NCI-H526 (cell line): Measurements from ENCODE around the gene AFTPH.

Source experiments
- DNase-seq, 2 experiments: peaks; one replicate each; lab custom pipeline; 2025; lab: John Stamatoyannopoulos, UW

AFTPH gene, protein sequence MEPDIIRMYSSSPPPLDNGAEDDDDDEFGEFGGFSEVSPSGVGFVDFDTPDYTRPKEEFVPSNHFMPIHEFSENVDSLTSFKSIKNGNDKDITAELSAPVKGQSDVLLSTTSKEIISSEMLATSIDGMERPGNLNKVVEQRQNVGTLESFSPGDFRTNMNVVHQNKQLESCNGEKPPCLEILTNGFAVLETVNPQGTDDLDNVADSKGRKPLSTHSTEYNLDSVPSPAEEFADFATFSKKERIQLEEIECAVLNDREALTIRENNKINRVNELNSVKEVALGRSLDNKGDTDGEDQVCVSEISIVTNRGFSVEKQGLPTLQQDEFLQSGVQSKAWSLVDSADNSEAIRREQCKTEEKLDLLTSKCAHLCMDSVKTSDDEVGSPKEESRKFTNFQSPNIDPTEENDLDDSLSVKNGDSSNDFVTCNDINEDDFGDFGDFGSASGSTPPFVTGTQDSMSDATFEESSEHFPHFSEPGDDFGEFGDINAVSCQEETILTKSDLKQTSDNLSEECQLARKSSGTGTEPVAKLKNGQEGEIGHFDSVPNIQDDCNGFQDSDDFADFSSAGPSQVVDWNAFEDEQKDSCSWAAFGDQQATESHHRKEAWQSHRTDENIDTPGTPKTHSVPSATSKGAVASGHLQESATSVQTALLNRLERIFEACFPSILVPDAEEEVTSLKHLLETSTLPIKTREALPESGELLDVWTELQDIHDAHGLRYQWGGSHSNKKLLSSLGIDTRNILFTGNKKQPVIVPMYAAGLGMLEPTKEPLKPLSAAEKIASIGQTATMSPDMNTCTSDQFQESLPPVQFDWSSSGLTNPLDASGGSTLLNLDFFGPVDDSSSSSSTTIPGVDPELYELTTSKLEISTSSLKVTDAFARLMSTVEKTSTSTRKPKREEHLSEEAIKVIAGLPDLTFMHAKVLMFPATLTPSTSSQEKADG

DNA sequence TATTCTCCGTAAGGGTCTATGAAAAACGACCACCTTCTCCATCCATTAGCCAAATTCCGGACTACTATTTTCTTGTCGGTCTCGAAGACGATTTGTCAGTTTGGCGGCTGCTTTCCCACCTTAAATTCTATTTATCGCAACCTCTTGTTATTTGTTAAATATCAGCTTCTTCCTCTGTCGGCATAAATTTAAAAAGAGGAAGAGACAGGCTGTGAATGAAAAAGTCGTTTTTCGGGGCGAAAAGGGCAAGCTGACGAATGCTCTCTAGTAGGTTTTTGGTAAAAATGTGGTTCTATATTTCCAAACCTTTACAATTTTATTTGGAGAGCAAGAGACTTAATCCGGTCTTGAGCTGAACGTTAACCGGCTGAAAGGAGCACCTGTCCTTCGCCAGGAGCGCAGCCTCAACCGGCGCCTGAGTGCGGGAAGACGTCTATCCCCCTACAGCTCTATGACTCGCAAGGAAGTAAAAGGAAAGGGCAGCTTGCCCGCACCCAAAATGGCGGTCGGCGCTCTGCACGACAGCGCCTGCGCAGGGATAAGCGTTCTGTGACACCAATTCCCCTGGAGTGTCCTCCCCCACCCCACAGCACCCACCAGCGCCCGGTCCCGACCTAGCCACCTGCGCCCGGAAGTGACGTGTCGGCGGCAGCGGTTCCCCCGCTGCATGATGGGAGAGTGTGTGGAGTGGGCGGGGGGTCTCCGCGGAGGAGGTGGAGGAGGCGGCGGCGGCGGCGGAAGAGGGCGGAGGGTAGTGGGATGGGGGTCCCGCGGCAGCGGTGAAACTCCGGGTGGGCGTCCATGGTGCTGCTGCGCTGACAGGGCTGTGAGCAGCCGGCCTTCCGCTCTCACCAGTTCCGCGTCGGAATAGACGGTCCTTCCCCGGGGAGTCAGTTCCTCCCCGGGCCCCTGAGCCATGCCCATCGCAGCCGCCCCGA lies at the start of gene AFTPH:
Gene AFTPH, plus strand, starts transcription at position 663 of the 938 bp plus-strand sequence. CDS start 27,147 bp downstream, outside the sequence.
- peak; percentile 98 to 99 for DNase-seq

DNA sequence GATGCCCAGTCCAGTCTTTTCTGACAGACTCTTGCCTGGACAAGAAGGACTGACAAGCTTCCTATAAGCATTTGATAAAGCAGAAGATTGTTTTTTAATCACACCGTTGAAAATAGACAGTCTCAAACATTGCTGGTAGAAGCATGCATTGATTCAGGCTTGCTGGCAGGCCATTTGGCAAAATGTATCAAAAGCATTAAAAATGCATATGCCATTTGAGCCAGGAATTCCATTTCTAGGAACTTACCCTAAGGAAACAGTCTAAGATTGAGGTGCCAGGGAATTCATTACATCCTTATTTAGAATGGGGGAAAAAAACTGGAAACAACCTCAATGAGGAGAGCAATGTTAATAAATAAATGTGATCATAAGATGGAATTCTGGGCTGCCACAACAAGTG lies 49.5 kb upstream of the AFTPH start:
- DNase-seq: no peak

DNA sequence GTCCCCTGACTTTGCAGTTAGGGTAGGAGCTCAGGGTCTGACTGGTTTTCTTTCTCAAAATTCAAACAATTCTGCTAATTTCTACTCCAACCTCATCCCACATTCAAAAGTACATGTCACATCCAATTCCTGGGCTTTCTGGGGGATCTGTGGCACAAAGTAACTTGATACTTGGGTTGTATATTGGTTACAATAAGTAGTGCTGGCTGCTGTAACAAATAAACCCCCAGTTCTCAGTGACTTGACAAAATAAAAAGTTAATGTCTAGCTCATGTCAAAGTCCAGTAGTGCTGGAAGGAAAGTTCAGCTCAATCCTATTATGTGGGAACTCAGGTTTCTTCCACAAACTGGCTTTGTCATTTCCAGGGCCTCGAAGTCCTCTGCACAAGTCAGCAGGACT lies 47.1 kb upstream of the AFTPH start:
- DNase-seq: no peak

DNA sequence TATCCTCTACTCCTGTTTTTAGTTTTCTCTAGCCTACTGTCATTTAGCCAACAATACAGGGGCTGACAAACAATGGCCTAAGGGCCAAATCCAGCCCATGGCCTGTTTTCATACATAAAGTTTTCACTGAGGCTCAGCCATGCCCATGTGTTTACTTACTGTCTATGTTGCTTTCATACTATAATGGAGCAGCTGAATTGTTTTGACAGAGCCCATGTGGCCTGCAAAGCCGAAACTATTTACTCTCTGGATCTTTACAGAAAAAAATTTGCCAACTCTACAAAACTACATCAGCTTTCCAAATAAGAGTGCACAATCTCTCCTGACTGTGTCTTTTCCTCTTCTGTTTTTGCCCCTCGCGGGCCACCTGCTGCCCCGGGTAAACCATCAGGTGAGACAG lies 46.1 kb upstream of the AFTPH start:
- no peak for DNase-seq

DNA sequence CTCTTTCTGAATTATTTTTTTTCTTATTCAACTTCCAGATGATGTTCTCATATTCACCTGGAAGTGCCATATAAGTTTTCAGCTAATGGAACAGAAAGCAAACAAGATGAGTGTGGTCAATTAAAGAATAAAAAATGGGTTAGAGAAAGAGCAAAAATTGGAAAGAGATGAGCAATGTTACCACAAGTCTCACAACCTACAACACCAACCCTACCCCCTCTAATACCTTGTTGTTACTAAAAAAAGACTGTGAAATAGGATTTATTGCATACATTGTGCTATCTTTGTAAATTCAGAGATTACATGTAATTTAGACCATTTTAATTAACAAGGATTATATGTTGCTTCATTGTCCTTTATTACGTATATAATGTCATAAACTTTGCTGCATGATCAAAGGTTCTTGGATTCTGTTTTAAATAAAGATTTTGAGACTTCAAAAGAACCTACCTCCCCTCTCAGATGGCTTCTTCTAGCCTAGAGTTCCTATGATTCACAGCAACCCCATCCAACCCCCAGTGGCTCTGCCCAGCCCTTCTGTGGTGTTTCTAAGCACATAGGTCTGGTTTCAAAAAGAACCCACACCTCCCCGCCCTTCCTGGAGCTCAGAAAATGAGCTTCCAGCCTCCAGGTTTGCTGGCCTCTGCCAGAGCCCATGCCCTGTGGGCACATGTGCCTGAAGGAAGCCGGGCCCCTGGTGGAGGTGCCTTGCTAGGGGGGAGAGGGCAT lies 45.5 kb upstream of the AFTPH start:
- no peak for DNase-seq

DNA sequence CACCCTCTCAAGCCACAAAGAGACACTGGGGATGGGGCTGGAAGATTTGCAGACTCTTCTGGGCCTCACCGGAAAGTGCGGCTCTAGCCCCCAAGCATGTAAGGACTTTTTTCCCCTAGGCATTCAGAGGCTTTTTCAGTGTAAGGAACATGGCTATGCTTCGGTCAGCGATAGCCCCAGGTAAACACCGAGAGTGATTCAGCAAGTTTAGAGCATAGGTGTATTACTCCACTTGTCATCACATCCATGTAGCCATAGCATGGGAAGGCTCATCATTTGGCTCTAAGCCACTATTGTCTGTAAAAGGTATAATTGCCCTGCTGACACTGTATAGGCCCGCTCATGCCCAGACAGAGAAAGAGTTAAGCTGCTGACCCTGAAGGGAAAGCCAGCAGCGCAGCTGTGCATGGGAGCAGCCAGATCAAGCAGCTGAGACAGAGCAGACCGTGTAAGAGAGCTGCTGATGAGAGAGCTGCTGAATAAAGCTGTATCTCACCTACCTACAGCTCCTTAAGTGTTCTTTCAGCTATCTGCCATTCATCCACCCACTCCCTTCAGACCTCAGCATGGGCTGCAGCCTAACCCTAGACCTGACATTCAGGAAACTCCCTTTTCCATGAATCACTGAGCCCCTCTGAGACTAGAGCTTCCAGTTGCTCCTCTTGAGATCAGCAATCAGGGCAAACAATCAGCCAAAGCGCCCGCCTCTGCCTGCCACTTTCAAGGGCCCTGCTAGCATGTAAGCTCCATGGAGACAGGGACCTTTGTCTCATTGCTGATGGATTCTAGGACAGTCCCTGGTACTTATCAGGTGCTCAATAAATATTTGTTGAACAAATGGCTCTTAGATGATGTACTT lies 44.6 kb upstream of the AFTPH start:
- no peak for DNase-seq

DNA sequence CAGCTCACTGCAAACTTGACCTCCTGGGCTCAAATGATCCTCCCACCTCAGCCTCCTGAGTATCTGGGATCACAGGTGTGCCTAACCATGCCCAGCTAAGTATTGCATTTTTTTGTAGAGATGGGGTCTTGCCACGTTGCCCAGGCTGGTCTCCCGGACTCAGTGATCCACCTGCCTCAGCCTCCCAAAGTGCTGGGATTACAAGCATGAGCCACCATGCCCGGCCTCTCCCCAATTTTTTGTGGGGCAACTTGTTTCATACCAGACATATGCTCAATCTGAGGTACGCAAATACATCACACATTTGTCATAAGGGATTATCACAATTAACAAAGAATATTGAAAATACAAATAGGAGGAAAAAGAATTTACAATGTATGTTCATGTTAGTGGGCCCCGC lies 42.5 kb upstream of the AFTPH start:
- no peak for DNase-seq

DNA sequence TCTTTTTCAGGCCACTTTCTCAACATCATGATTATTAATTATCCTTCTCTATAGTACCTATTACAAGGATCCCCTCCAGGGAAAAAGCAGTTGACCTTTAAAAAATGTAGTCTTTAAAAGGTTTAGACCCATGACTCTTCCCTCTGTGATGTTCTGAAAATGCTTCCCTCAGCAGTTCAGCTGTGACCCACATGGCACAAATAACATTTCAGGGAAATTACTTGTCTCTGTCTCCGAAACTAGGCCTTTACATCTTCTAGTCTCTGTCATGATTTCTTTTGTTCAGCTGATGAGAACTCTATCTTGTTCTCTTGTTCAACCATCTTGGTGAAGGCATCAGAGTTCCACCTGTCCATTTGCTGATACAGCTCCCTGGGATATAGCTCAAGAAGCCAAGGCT lies 41.9 kb upstream of the AFTPH start:
- no peak for DNase-seq

DNA sequence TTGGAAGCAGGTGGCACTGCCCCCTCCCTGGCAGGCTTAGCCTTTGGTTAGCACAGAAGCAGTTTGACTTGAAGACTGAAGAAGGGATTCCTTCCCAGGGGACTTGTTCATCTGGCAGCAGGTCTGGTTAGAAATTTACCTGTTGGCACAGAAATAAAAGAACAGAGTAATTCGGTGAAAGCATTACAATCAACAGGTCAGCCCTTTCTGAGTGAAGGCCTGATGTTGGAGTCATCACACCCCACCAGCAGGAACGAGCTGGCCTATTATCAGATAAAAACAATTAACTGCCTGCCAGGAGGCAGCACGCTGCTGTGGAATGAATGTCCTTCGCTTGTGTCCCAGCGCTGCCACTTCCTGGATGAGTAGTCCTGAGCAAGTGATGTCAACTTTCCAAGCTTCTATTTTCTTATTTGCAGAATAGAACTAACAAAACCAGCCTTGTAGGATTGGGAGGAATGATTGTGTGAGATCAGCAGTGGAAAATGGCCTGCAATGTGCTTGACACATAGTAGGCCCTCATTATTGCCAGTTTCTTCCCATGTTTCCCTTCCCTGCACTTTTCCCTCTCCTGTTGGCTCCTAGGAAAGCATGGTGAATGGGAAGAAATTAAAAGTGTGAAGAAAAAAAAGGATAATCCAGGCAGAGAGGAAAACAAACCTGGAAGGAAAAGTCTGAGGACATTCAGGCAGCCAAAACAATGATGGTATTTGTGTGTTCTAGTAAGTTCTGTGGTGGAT lies 41.2 kb upstream of the AFTPH start:
- DNase-seq: no peak

DNA sequence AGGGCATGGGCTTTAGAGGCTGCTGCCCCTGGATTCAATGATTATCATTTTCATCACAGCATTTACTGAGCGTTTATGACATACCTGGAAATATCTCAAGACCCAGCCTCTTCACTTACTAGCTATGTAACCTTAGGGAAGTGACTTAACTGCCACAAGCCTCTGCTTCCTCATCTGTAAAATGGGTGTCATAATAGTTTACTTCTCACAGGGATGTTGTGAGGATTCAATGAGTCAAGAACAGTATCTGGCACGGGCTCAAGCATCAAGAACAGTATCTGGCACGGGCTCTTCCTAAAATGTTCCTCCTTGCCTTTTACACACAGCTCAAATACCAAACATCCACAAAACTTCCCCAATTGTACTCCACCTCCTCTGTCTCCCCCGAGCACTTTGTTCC lies 38.8 kb upstream of the AFTPH start:
- no peak for DNase-seq

DNA sequence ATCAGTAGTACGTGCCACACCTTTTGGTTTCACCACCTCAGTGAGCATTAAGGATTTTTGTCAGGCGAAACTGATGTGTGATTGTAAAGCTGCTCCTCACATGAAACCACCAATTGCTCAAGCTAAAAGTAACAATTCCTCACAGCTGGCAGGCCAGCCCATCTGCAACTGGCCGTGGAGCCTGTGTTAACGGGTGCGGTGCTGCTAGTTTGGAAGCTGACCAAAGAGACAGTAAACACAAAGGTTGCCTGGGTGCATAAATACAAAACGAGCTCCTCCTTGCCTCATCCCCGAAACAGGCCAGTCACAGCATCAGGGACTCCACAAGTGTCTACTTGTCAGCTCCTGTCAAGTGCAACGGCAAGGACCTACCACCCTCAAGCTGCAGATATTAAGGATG lies 38.2 kb upstream of the AFTPH start:
- DNase-seq: no peak

DNA sequence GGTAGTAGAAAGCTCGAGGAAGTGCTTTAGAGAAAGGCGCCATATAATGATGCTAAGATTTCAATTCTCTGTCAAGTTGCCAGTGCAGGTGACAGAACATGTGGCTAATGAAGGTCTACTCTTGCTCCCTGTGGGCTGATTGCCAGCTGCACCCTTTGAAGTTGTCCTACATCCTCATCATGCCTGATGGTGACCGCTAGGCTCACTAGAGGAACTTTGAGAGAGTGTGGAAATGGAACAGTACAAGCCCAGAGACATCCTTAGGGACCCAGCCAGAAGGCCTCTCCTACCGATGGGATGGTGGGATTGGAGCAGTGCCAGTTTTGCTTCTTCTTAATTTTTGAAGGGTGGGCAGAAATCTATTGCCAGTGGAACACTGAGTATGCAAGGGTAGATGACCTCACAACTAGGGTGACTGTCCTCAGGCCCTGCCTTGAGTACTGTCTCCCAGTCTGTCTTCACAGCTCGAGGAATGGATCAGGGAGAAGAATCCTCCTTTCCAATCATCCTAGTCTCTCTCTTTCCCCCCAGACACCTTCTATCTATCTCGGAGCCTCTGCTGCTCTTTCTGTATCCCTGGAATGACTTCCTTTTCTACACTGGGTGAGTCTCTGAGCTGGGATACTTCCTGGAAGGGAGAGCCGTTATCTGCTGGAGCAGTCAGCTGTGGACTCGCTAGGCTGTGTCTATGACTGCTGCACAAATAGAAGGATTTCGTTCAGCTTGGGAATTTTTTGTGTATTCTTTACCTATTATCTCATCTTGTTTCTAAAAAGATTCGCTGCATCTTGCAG lies 36.7 kb upstream of the AFTPH start:
- no peak for DNase-seq

DNA sequence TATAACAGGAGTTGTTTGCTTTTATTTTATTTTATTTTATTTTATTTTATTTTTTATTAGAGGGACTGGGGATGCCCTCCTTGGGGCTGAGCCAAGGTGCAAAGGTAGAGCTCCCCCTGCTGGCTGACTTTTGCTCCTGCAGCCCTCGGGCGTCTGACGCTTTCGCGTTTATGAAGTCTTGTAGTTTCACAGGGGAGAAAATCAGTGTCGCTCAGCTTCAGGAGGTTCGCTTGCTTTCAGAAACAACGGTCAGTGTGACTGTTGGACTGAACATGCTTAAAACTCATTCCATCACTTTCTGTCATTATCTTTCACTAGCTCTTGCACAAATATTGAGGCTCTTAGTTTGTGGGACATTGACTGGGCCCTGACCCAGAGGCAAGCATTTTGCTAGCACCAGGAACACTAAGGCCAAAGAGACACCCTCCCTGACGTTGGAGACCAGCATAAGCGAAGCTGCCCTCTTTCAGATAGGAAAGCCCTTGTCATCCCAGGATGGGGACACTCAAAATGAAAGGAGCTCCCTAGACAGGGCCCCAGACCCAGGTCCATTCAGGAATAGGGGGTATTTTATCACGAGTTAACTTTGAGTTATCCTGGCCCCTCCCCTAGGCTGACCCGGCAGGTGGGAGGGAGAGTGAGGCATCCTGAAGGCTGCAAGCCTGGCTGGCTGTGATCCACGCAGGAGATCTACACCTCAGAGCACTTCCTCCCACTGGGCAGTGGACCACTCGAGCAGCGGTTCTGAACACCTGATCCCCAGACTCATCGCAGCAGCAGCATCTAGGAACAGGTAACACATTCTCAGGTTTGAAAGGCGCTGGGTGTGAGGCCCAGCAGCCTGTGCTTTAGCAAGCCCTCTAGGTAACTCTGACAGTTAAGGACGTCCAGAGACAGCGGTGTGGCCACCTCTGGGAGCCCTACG lies 35.8 kb upstream of the AFTPH start:
- DNase-seq: peak in 1 of 2 experiments; percentile 77

DNA sequence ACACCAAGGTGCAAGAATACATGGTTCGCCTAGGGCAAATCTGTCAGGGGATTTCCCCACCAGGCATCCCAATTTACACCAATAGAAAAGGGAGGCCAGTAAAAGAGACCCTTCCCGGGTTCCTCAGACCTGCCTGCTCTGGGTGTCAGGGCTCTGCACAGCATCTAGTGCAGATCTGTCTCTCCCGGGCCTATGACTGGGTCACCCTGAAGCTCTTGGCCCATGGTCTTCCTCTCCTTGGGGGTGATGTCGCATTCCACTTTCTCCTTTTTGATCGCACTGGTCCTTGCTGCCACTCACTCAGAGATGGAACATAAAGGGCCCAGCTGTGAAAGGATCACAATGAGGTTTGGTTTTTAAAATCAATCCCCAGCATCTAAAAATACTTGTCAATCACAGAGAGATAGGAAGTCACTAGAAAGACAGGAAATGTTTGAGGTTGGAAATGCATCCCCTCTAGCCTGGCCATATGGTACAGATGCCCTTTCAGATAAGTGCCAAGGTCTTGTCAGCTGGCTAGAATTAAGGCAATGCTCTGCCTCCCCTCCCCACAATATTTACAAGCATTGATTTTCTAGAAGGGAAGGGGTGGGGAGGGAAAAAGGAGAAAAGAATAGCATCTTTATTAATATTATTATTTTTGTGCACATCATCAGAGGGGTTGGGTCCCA lies 34.9 kb upstream of the AFTPH start:
- DNase-seq: no peak

DNA sequence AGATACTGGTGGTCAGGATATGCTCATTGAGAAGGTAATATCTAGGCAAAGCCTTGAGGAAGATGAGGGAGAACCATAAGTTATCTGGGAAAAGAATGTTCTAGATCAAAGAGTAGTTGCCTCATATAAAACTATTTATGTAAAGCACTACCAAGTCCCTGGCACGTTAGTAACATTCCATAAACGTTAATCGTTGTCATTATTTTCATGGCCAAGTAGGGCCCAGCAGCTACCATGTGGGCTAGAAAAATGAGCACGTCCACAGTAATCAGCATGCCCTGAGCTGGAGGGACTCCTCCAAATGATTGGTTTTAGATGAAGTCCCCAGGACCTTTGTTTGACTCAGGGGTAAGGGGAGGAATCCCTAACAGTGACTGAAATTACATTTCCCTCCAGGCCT lies 32.7 kb upstream of the AFTPH start:
- no peak for DNase-seq

DNA sequence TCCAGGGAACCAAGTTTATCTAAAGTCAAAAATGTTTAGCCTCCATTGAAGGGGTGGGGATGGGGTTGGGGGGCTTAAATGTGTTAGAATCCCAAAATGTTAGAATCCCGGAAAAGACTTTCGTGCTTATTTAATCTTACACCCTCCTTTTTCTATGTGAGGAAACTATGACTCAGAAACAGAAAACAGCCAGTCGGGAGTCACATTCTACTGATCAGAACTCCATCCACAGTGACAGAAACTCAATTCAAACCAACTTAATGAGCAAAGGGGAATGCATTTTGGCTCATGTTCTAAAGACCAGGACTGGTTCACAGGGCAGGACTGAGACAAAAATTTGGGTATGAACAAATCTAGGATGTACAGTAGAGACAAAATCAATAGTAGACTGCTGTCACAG lies 31.9 kb upstream of the AFTPH start:
- no peak for DNase-seq

DNA sequence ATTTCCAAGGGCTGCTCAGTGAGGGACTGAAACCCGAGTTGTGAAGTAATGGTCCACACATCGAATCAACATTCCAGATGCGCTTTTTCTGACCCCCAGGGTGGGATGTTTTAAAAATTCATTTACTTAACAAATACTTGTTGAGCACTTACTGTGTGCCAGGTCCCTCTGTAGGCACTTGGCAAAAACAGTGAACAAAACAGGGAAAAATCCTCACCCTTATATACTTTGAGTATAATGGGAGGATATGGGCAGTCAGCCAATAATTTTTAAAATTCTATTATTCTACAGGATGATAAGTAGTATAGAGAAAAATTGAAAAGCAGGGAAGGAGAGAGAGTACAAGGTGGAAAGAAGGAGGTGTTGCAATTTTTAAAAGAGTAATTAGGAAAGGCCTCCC lies 31.3 kb upstream of the AFTPH start:
- DNase-seq: no peak
